A673 (cell line): ENCODE results near the gene CEP112. TPM values are rescaled to one million over a fixed set of nuclear protein-coding genes. Genes with fewer than 3 reads are reported as not detected.

Source experiments
- BruUV-seq: library from RNA; stranded (reverse); fragments of 400-500 nt; replicated peaks from 2 replicates; lab custom pipeline; 2021; lab: Mats Ljungman, UMichigan
- CTCF ChIA-PET: fragments of 300-600 bp; sonication (Branson Sonifier 250); formaldehyde crosslinking; loops from one replicate; lab custom pipeline; 2022; ENCODE audit warnings: antibody characterized with exemption; lab: Charles Lee
- POLR2A ChIA-PET: fragments of 300-600 bp; sonication (Branson Sonifier 250); formaldehyde crosslinking; loops from one replicate; lab custom pipeline; 2022; ENCODE audit warnings: antibody characterized with exemption; ENCODE audit not compliant: low non-redundant PET; lab: Charles Lee
- DNase-seq: peaks from one replicate; pipeline ENCODE4 v3.0.0-alpha.2; 2015; ENCODE audit warnings: low spot score
- H3K27ac ChIP-seq: fragments of 200-600 bp; sonication (generic); 2 replicates; pipeline ENCODE4 v1.5.1; 2016; ENCODE audit warnings: mixed run types, low read depth, mild to moderate bottlenecking, mixed read lengths, antibody characterized with exemption, low read length; ENCODE audit not compliant: poor library complexity, severe bottlenecking
- H3K27me3 ChIP-seq: fragments of 200-600 bp; sonication (generic); replicated peaks from 2 replicates; pipeline ENCODE4 v1.6.1; 2017; ENCODE audit warnings: mixed run types, low read depth, mild to moderate bottlenecking, mixed read lengths, antibody characterized with exemption, low read length; ENCODE audit not compliant: insufficient read depth, poor library complexity
- H3K36me3 ChIP-seq: fragments of 200-600 bp; sonication (generic); 2 replicates; pipeline ENCODE4 v1.6.1; 2016; ENCODE audit warnings: mixed run types, mild to moderate bottlenecking, mixed read lengths, antibody characterized with exemption, low read length; ENCODE audit not compliant: insufficient read depth, poor library complexity, severe bottlenecking
- H3K4me1 ChIP-seq: fragments of 200-600 bp; sonication (generic); 2 replicates; pipeline ENCODE4 v1.6.1; 2017; ENCODE audit warnings: mixed run types, mild to moderate bottlenecking, mixed read lengths, antibody characterized with exemption, low read length; ENCODE audit not compliant: insufficient read depth, poor library complexity, severe bottlenecking
- H3K4me3 ChIP-seq: fragments of 200-600 bp; sonication (generic); 2 replicates; pipeline ENCODE4 v1.5.1; 2016; ENCODE audit warnings: low read depth, mixed run types, mild to moderate bottlenecking, mixed read lengths, low read length; ENCODE audit not compliant: poor library complexity, severe bottlenecking
- H3K9me3 ChIP-seq: fragments of 200-600 bp; sonication (generic); 2 replicates; pipeline ENCODE4 v1.6.1; 2016; ENCODE audit warnings: mixed run types, low read depth, mild to moderate bottlenecking, mixed read lengths, antibody characterized with exemption, low read length; ENCODE audit not compliant: poor library complexity, severe bottlenecking
- CTCF ChIP-seq: fragments of 300-800, 200-600 bp; sonication (generic); conservative IDR thresholded peaks from 2 replicates; pipeline ENCODE4 v1.5.1; 2017; ENCODE audit warnings: low read depth, mild to moderate bottlenecking, antibody characterized with exemption, low read length, moderate library complexity, mixed read lengths
- EZH2 ChIP-seq: fragments of 200-600 bp; sonication (generic); IDR thresholded peaks from 2 replicates; pipeline ENCODE4 v1.6.1; 2017; ENCODE audit warnings: borderline replicate concordance, low read depth, mild to moderate bottlenecking, mixed read lengths, antibody characterized with exemption, low read length; ENCODE audit not compliant: poor library complexity, severe bottlenecking
- intact Hi-C: fragments of 100-400 bp; cut with micrococcal nuclease; formaldehyde crosslinking; loops from one replicate; pipeline ENCODE4 v1.10.0; 2022; ENCODE audit not compliant: unreplicated experiment
- total RNA-seq: library from RNA; stranded (reverse); gene quantifications from 2 replicates; pipeline ENCODE4 v1.2.3, GENCODE V29; 2021

The CEP112 gene
- total RNA-seq, 1 experiment from 2014 or later: 27.2 TPM

- Histone ChIP-seq H3K27ac (no peak overlapping the region), H3K27me3 (no peaks in the 10 kb centered on the region), H3K4me1 (no peaks in the 10 kb centered on the region), H3K4me3 (no peak overlapping the region), H3K9me3 (peaks cover 17% of the 10 kb centered on the region), H3K36me3 (no peaks in the 10 kb centered on the region)
- TF ChIP-seq EZH2: no peak
- no peak for TF ChIP-seq CTCF
- DNase-seq: no peak
- no TSS peak for BruUV-seq
- intact Hi-C loops: loop anchor here (10.0 kb wide), 2 partner anchors 232 to 502 kb away; partner anchors contain the start of gene AXIN2
- ChIA-PET CTCF (interaction anchor here (0.5 kb wide), 1 partner anchor 63 kb away, joined by 4 read pairs; no protein-coding TSS in a partner anchor), POLR2A (interaction anchor here (0.6 kb wide), 1 partner anchor 47 kb away, joined by 4 read pairs; no protein-coding TSS in a partner anchor)
Observed at GRCh38 chr17:65797101-65797500, 394.8 kb downstream of the CEP112 start.

GRCh38 chr17:65794572-65794971 lies 397.4 kb downstream of the CEP112 start:
- Histone ChIP-seq H3K27me3 (no peaks in the 10 kb centered on the region), H3K36me3 (no peaks in the 10 kb centered on the region), H3K9me3 (no peaks in the 10 kb centered on the region), H3K27ac (no peak overlapping the region), H3K4me1 (no peaks in the 10 kb centered on the region), H3K4me3 (no peak overlapping the region)
- ChIA-PET CTCF (no interaction called here), POLR2A (no interaction called here)
- intact Hi-C loops: loop anchor here (10.0 kb wide), 2 partner anchors 230 to 500 kb away; partner anchors contain the start of gene AXIN2
- TF ChIP-seq EZH2 (no peak), CTCF (peak; percentile 61)
- no TSS peak for BruUV-seq
- peak; percentile 52 for DNase-seq

GRCh38 chr17:65790241-65790640 lies 401.7 kb downstream of the CEP112 start:
- no peak for DNase-seq
- Histone ChIP-seq H3K4me1 (no peaks in the 10 kb centered on the region), H3K9me3 (no peaks in the 10 kb centered on the region), H3K27ac (no peak overlapping the region), H3K4me3 (no peak overlapping the region), H3K27me3 (no peaks in the 10 kb centered on the region), H3K36me3 (no peaks in the 10 kb centered on the region)
- CTCF ChIA-PET: no interaction called here
- BruUV-seq: no TSS peak
- intact Hi-C loops: loop anchor here (10.0 kb wide), 2 partner anchors 225 to 495 kb away; partner anchors contain the start of gene AXIN2
- TF ChIP-seq EZH2: no peak
- POLR2A ChIA-PET: no interaction called here

- DNase-seq: no peak
- no peak for TF ChIP-seq EZH2
- no peak for TF ChIP-seq CTCF
- no peaks in the 10 kb centered on the region for H3K9me3 ChIP-seq
- H3K27ac ChIP-seq: no peak overlapping the region
- H3K4me3 ChIP-seq: no peak overlapping the region
- no peaks in the 10 kb centered on the region for H3K4me1 ChIP-seq
- intact Hi-C loops: no loop called here
- no peaks in the 10 kb centered on the region for H3K36me3 ChIP-seq
- no TSS peak for BruUV-seq
- H3K27me3 ChIP-seq: no peaks in the 10 kb centered on the region
- POLR2A ChIA-PET: no interaction called here
- CTCF ChIA-PET: no interaction called here
Observed at GRCh38 chr17:65787503-65787902, 404.4 kb downstream of the CEP112 start.
